Measurements from ENCODE around the gene CD38.

CD38 gene

GRCh38 chr4:15740764-15741404 lies 37.2 kb upstream of the CD38 start:
- TF ChIP-seq EGR1 (IDR thresholded peaks at IDR 0.05) (no peak), YY1 (IDR thresholded peaks at IDR 0.05; ENCODE audit: low read depth) (no peak), ZBTB7A (IDR thresholded peaks at IDR 0.05; ENCODE audit: low read depth) (no peak), CEBPB (IDR thresholded peaks at IDR 0.05) (no peak), USF1 (IDR thresholded peaks at IDR 0.05) (no peak), EP300 (IDR thresholded peaks at IDR 0.05; ENCODE audit: borderline replicate concordance) (no peak), TAF1 (IDR thresholded peaks at IDR 0.05; ENCODE audit: low read depth) (no peak)
- TF ChIP-seq, protein P1, sequence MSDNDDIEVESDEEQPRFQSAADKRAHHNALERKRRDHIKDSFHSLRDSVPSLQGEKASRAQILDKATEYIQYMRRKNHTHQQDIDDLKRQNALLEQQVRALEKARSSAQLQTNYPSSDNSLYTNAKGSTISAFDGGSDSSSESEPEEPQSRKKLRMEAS (IDR thresholded peaks at IDR 0.05), result no peak

- no peak for TF ChIP-seq USF1 (IDR thresholded peaks at IDR 0.05)
- TF ChIP-seq EGR1 (IDR thresholded peaks at IDR 0.05), result no peak
- no peak for TF ChIP-seq YY1 (IDR thresholded peaks at IDR 0.05; ENCODE audit: low read depth)
- no peak for TF ChIP-seq RAD21 (IDR thresholded peaks at IDR 0.05; ENCODE audit: low read depth)
- TF ChIP-seq TCF12 (IDR thresholded peaks at IDR 0.05; ENCODE audit: low read depth), result no peak
- TF ChIP-seq REST (IDR thresholded peaks at IDR 0.05; ENCODE audit: low read depth), result no peak
- no peak for TF ChIP-seq ZBTB7A (IDR thresholded peaks at IDR 0.05; ENCODE audit: low read depth)
- TF ChIP-seq TAF1 (IDR thresholded peaks at IDR 0.05; ENCODE audit: low read depth), result no peak
- no peak for TF ChIP-seq FOXM1 (IDR thresholded peaks at IDR 0.05; ENCODE audit: borderline replicate concordance, low read depth)
- TF ChIP-seq, protein P1 (IDR thresholded peaks at IDR 0.05), result no peak
These were observed 36.0 kb upstream of the CD38 start for GRCh38 chr4:15742083-15742582.

- TF ChIP-seq RAD21 (IDR thresholded peaks at IDR 0.05; ENCODE audit: low read depth) (no peak), ZBTB7A (IDR thresholded peaks at IDR 0.05; ENCODE audit: low read depth) (no peak), EP300 (IDR thresholded peaks at IDR 0.05; ENCODE audit: borderline replicate concordance) (no peak), NFIC (IDR thresholded peaks at IDR 0.05) (no peak), CEBPB (IDR thresholded peaks at IDR 0.05) (no peak), CREB1 (IDR thresholded peaks at IDR 0.05; ENCODE audit: low read depth) (no peak), TCF12 (IDR thresholded peaks at IDR 0.05; ENCODE audit: low read depth) (no peak), YY1 (IDR thresholded peaks at IDR 0.05; ENCODE audit: low read depth) (no peak)
These were observed 35.5 kb upstream of the CD38 start for GRCh38 chr4:15742637-15743036.

- TF ChIP-seq TCF12 (IDR thresholded peaks at IDR 0.05; ENCODE audit: low read depth), result no peak
These were observed 34.0 kb upstream of the CD38 start for GRCh38 chr4:15744016-15744545.

DNA sequence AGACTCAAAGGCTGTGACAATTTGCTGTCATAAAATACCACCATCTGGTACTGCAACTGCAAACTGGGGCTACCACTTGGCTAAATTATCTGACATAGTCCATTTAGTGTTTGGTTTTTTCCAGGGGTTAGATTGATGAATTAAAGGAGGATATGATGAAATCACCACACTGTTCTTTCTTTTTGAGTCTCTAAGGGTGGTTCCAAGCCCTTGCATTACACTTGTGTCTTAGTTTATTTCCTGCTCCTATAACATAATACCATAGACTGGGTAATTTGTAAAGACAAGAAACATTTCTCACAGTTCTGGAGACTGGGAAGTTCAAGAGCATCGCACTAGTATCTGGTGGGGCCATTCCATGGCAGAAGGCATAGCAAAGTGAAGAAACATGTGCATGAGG lies 32.0 kb upstream of the CD38 start:
- TF ChIP-seq YY1 (IDR thresholded peaks at IDR 0.05; ENCODE audit: low read depth) (no peak), TAF1 (IDR thresholded peaks at IDR 0.05; ENCODE audit: low read depth) (no peak), RAD21 (IDR thresholded peaks at IDR 0.05; ENCODE audit: low read depth) (no peak), EGR1 (IDR thresholded peaks at IDR 0.05) (no peak), TEAD4 (IDR thresholded peaks at IDR 0.05) (no peak), EP300 (IDR thresholded peaks at IDR 0.05; ENCODE audit: borderline replicate concordance) (no peak)

GRCh38 chr4:15749001-15749400 lies 29.1 kb upstream of the CD38 start:
- no peak for TF ChIP-seq USF1 (IDR thresholded peaks at IDR 0.05)
- no peak for TF ChIP-seq TAF1 (IDR thresholded peaks at IDR 0.05; ENCODE audit: low read depth)
- TF ChIP-seq CREB1 (IDR thresholded peaks at IDR 0.05; ENCODE audit: low read depth), result no peak
- no peak for TF ChIP-seq EP300 (IDR thresholded peaks at IDR 0.05; ENCODE audit: borderline replicate concordance)
- TF ChIP-seq REST (IDR thresholded peaks at IDR 0.05; ENCODE audit: low read depth), result no peak
- no peak for TF ChIP-seq CEBPB (IDR thresholded peaks at IDR 0.05)
- TF ChIP-seq, protein P1 (IDR thresholded peaks at IDR 0.05), result no peak
- TF ChIP-seq TCF12 (IDR thresholded peaks at IDR 0.05; ENCODE audit: low read depth), result no peak
- TF ChIP-seq FOXM1 (IDR thresholded peaks at IDR 0.05; ENCODE audit: borderline replicate concordance, low read depth), result no peak
- TF ChIP-seq TEAD4 (IDR thresholded peaks at IDR 0.05), result no peak
- TF ChIP-seq NFIC (IDR thresholded peaks at IDR 0.05), result no peak
- no peak for TF ChIP-seq EGR1 (IDR thresholded peaks at IDR 0.05)

Measured in Ishikawa (cell line).